GM12878 (cell line): Measurements from ENCODE around the gene TMEM244. TPM values are rescaled to one million over a fixed set of nuclear protein-coding genes. Genes with fewer than 3 reads are reported as not detected.

Source experiments
- ATAC-seq: fragments of 200-7000 bp; cut with Tn5 transposase; 3 replicates; pipeline ENCODE4 v1.9.1; 2020; ENCODE audit warnings: mild to moderate bottlenecking, moderate library complexity
- BruUV-seq: library from RNA; stranded (reverse); fragments of 400-500 nt; replicated peaks from 2 replicates; lab custom pipeline; 2021; lab: Mats Ljungman, UMichigan
- CTCF ChIA-PET: fragments of 300-600 bp; sonication (Branson Sonifier 250); formaldehyde crosslinking; extraction: SDS; loops from one replicate; lab custom pipeline; 2021; ENCODE audit warnings: inconsistent platforms; lab: Yijun Ruan, JAX
- POLR2A ChIA-PET: fragments of 350-600 bp; formaldehyde crosslinking; extraction: SDS; loops from one replicate; lab custom pipeline; 2021; ENCODE audit warnings: inconsistent platforms; lab: Charles Lee
- RAD21 ChIA-PET: fragments of 300-600 bp; sonication (Branson Sonifier 250); formaldehyde crosslinking; loops from one replicate; lab custom pipeline; 2023; ENCODE audit warnings: antibody characterized with exemption; ENCODE audit not compliant: unreplicated experiment; lab: Charles Lee
- SMC1A ChIA-PET: fragments of 300-600 bp; sonication (Branson Sonifier 250); formaldehyde crosslinking; loops from one replicate; lab custom pipeline; 2023; ENCODE audit not compliant: unreplicated experiment, uncharacterized antibody; lab: Charles Lee
- DNase-seq: peaks from one replicate; pipeline ENCODE4 v3.0.0-alpha.2; 2011; ENCODE audit warnings: low read depth, low spot score
- FAIRE-seq: peaks from 3 replicates; lab custom pipeline; 2011; peaks lifted over from hg19 to GRCh38; lab: Jason Lieb, UNC
- H2AFZ ChIP-seq: 2 replicates; pipeline ENCODE4 v1.6.0; 2011; ENCODE audit warnings: low read depth, low read length, control low read depth; ENCODE audit not compliant: control insufficient read depth
- H3K27ac ChIP-seq: 2 replicates; pipeline ENCODE4 v1.5.1; 2011; ENCODE audit warnings: control low read depth; ENCODE audit not compliant: control insufficient read depth, insufficient read depth
- H3K27me3 ChIP-seq, 2 experiments: replicated peaks in 1 of 2; 2 replicates each; pipeline versions ENCODE4 v1.6.0 to v1.6.1; 2011; ENCODE audit warnings: low read length in 1 of 2; ENCODE audit not compliant: control insufficient read depth in 2 of 2, insufficient read depth in 2 of 2
- H3K36me3 ChIP-seq, 2 experiments: 2 replicates each; pipeline ENCODE4 v1.5.1; 2011; ENCODE audit warnings: low read length in 1 of 2; ENCODE audit not compliant: control insufficient read depth in 2 of 2, insufficient read depth in 2 of 2
- H3K4me1 ChIP-seq: 2 replicates; pipeline ENCODE4 v1.6.1; 2011; ENCODE audit warnings: mild to moderate bottlenecking, low read length, moderate library complexity, mixed read lengths; ENCODE audit not compliant: control insufficient read depth, insufficient read depth
- H3K4me2 ChIP-seq: 2 replicates; pipeline ENCODE4 v1.6.0; 2011; ENCODE audit warnings: control low read depth; ENCODE audit not compliant: control insufficient read depth, insufficient read depth
- H3K4me3 ChIP-seq: fragments of 200-600 bp; sonication (generic); 2 replicates; pipeline ENCODE4 v1.5.1; 2016
- H3K79me2 ChIP-seq: 2 replicates; pipeline ENCODE4 v1.6.0; 2011; ENCODE audit warnings: low read length; ENCODE audit not compliant: control insufficient read depth, insufficient read depth
- H3K9ac ChIP-seq: 2 replicates; pipeline ENCODE4 v1.8.0; 2011; ENCODE audit warnings: low read length, control low read depth, mixed read lengths; ENCODE audit not compliant: control insufficient read depth, insufficient read depth
- H3K9me3 ChIP-seq: replicated peaks from 3 replicates; pipeline ENCODE4 v1.5.1; 2011; ENCODE audit warnings: mild to moderate bottlenecking, low read length; ENCODE audit not compliant: control insufficient read depth, insufficient read depth
- H4K20me1 ChIP-seq: 2 replicates; pipeline ENCODE4 v1.6.0; 2011; ENCODE audit not compliant: control insufficient read depth, insufficient read depth
- BCLAF1 ChIP-seq: fragments of 450-650 bp; IDR thresholded peaks from 2 replicates; pipeline ENCODE4 v1.6.1; 2017; ENCODE audit warnings: antibody characterized with exemption, mild to moderate bottlenecking, moderate library complexity
- CUX1 ChIP-seq: IDR thresholded peaks from 2 replicates; pipeline ENCODE4 v1.6.1; 2012; ENCODE audit warnings: improper control_type of control experiment, low read depth, low read length; ENCODE audit not compliant: insufficient replicate concordance
- E4F1 ChIP-seq: fragments of 450-650 bp; IDR thresholded peaks from 2 replicates; pipeline ENCODE4 v1.6.1; 2018; ENCODE audit warnings: borderline replicate concordance, mild to moderate bottlenecking; ENCODE audit not compliant: partially characterized antibody
- GATAD2B ChIP-seq: fragments of 450-650 bp; conservative IDR thresholded peaks from 2 replicates; pipeline ENCODE4 v1.6.1; 2017; ENCODE audit warnings: low read depth, mild to moderate bottlenecking, moderate library complexity
- KDM1A ChIP-seq: fragments of 200-600 bp; sonication (generic); IDR thresholded peaks from 2 replicates; pipeline ENCODE4 v1.6.1; 2016; ENCODE audit warnings: borderline replicate concordance
- NFIC ChIP-seq: IDR thresholded peaks from 2 replicates; pipeline ENCODE4 v1.6.1; 2012; ENCODE audit warnings: low read depth, mild to moderate bottlenecking, inconsistent platforms, low read length, moderate library complexity
- NRF1 ChIP-seq: conservative IDR thresholded peaks from 2 replicates; pipeline ENCODE4 v1.6.1; 2011; ENCODE audit warnings: mild to moderate bottlenecking, low read depth, low read length, improper control_type of control experiment
- POLR2AphosphoS2 ChIP-seq: IDR thresholded peaks from 2 replicates; pipeline ENCODE4 v1.6.1; 2011; ENCODE audit warnings: low read depth, mild to moderate bottlenecking, low read length, improper control_type of control experiment, moderate library complexity
- TCF3 ChIP-seq: IDR thresholded peaks from 2 replicates; pipeline ENCODE4 v1.6.1; 2012; ENCODE audit warnings: low read depth, mild to moderate bottlenecking, low read length, borderline replicate concordance; ENCODE audit not compliant: insufficient read depth
- ZSCAN29 ChIP-seq: fragments of 450-650 bp; IDR thresholded peaks from 2 replicates; pipeline ENCODE4 v1.6.1; 2017; ENCODE audit warnings: mild to moderate bottlenecking, moderate library complexity
- WGBS: methylation state at CpG from one replicate; pipeline ENCODE4 v1.1.6; 2016; ENCODE audit warnings: low lambda C conversion rate; ENCODE audit not compliant: insufficient replicate concordance, insufficient coverage; ENCODE audit errors: missing lambda C conversion rate; 5-methylcytosine and 5-hydroxymethylcytosine counted together
- in situ Hi-C: fragments of 300-500 bp; cut with MboI; formaldehyde crosslinking; loops from 9 replicates; pipeline ENCODE4 v1.14.3; 2018; ENCODE audit warnings: mixed read lengths
- intact Hi-C: fragments of 100-400 bp; cut with micrococcal nuclease; formaldehyde crosslinking; loops from one replicate; pipeline ENCODE4 v1.14.2; 2022; ENCODE audit not compliant: unreplicated experiment
- polyA plus RNA-seq, 11 experiments: library from polyadenylated mRNA; depleted of rRNA in 4 of 11; unstranded in 6 of 11; stranded (reverse) in 5 of 11; fragments of >200 nt; fragmentation: Nextera tagmentation in 4 of 11; fragmentation: Illumina TruSeq in 1 of 11; extraction: Ambion mirVana in 4 of 11; extraction: Trizol in 1 of 11; gene quantifications; 1 replicate in 1 of 11; 2 replicates in 10 of 11; pipeline versions ENCODE4 v1.2.1 to v1.2.3, GENCODE V29; 2011 to 2016; ENCODE audit warnings: inconsistent platforms in 2 of 11, missing spikeins in 2 of 11, low read depth in 1 of 11
- total RNA-seq, 4 experiments: library from RNA; depleted of rRNA in 3 of 4; stranded (reverse); fragments of >200 nt in 3 of 4; fragmentation: Illumina TruSeq in 1 of 4; extraction: Trizol in 1 of 4; gene quantifications; 2 replicates each; pipeline versions ENCODE4 v1.2.1 to v1.2.3, GENCODE V29; 2013 to 2021

Gene TMEM244
- total and polyA plus RNA-seq, 10 of the 15 experiments (the other 5 are each of a cell fraction or from before 2014, with no cell fraction given): 0.14 TPM; not detected in 9

- no peaks in the 10 kb centered on the region; the same call in 2 of the 3 replicates for H3K9me3 ChIP-seq
- peak overlapping the region; percentile 3; the same call in 1 of the 2 replicates for H3K4me3 ChIP-seq
- H2AFZ ChIP-seq: peak overlapping the region; percentile 68
- H3K36me3 ChIP-seq: no peaks in the 10 kb centered on the region
- ChIA-PET RAD21 (interaction anchor here (0.7 to 2.7 kb wide), 12 partner anchors 8 to 385 kb away, joined by 3 to 14 read pairs (median 4); partner anchors contain the start of gene TMEM244), SMC1A (interaction anchor here (0.5 to 3.5 kb wide), 21 partner anchors 7 to 311 kb away, joined by 3 to 19 read pairs (median 4); partner anchors contain the start of gene TMEM244), CTCF (interaction anchor here (0.8 to 2.2 kb wide), 11 partner anchors 11 to 376 kb away, joined by 3 to 9 read pairs (median 4); partner anchors contain the start of gene ARHGAP18), POLR2A (interaction anchor here (0.6 to 1.3 kb wide), 4 partner anchors 11 to 127 kb away, joined by 3 to 4 read pairs (median 4); partner anchors contain the start of gene TMEM244)
- DNase-seq: peak; percentile 40
- intact Hi-C loops (no loop called here), in situ Hi-C loops (no loop called here)
- peak overlapping the region; percentile 45 for H3K4me2 ChIP-seq
- no TSS peak for BruUV-seq
- no peaks in the 10 kb centered on the region for H3K79me2 ChIP-seq
- 40% methylated on average over 6 of the region's 6 CpGs for WGBS
- ATAC-seq: peak; percentile 92
- H3K27me3 ChIP-seq: no peaks in the 10 kb centered on the region
- H3K9ac ChIP-seq: no peak overlapping the region
- peak overlapping the region; percentile 40 for H3K27ac ChIP-seq
- peak; percentile 71 for FAIRE-seq
- H4K20me1 ChIP-seq: no peaks in the 10 kb centered on the region
- H3K4me1 ChIP-seq: peaks cover 9% of the 10 kb centered on the region; the same call in 1 of the 2 replicates
- TF ChIP-seq GATAD2B: no peak
- no peak for TF ChIP-seq ZSCAN29
- TF ChIP-seq POLR2AphosphoS2: no peak
- TF ChIP-seq E4F1: no peak
- TF ChIP-seq CUX1: no peak
- no peak for TF ChIP-seq BCLAF1
- TF ChIP-seq NFIC: peak; percentile 73; the same call in 1 of the 2 replicates
- no peak for TF ChIP-seq KDM1A
- no peak for TF ChIP-seq NRF1
- no peak for TF ChIP-seq TCF3
Measured at GRCh38 chr6:129875610-129876520, 14.8 kb upstream of the TMEM244 start.
